Dedifferentiated amniotic fluid mesenchymal stem cell (primary cell): ENCODE data around the gene PDE1C.

Source experiments
- DNase-seq: peaks from one replicate; pipeline ENCODE4 v3.0.0-alpha.2; 2016; ENCODE audit errors: extremely low spot score

Gene PDE1C

GRCh38 chr7:31991846-31992245, 78.4 kb downstream of the PDE1C start:
- DNase-seq, result no peak

- DNase-seq, result no peak
Measured at GRCh38 chr7:31991406-31991805, 78.8 kb downstream of the PDE1C start.

GRCh38 chr7:31986878-31987518, 83.2 kb downstream of the PDE1C start:
- DNase-seq, result peak; percentile 54

- no peak for DNase-seq
Measured at GRCh38 chr7:31982962-31983361, 87.2 kb downstream of the PDE1C start.

DNA sequence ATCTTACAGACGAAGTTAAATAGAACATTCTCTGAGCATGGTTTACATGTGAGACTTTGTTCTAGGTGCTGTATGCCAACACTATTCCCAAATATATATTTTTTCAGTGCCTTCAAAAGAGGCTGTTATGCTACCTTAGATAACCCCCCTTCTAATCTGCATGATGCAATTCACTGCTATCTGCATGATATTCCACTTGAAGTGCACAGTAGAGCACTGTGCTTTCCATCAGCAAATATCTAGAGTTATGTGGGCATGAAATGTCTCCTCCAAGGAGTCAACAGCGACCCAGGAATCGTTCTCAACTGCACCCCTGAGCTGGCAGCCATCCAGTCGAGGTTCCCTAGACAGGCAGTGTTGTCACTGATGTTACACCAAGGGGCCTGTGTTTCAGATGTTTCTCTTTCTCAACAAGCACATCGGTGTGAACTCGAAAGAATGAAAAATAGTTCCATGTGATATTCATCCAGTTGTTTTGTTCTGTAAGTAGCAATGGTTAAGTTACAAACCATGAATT, 88.3 kb downstream of the PDE1C start:
- no peak for DNase-seq

DNA sequence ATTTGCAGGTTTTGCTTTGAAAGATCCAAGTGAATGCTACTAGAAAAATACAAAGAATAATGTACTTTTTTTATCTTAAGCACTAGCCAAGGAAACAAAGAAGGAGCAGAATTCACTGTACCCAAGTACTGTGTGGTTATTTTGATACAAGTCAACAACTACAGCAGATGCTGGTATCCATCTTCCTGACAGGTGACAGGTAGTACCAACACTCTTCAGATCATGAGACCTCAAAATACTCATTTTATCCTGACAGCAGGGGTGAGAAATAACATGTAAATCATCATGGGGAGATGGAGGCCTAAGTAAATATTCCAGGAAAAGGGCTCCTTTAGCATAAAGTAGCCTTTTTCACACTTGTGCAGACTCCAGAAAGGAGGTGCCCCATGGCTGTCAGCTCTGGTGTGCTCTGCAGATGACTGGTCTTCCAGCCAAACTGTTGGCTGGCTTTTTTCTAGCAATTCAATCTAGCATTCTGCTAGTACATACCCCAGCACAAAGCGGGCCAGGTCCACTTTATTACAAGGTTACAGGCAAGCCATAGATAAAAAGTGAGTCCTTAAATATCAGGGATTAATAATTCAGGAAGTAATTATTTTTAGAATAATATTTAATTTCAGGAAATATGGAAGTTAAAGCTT, 90.4 kb downstream of the PDE1C start:
- DNase-seq, result no peak

- no peak for DNase-seq
Measured at GRCh38 chr7:31975546-31975945, 94.7 kb downstream of the PDE1C start.

- no peak for DNase-seq
Measured at GRCh38 chr7:31974351-31974750, 95.9 kb downstream of the PDE1C start.

DNA sequence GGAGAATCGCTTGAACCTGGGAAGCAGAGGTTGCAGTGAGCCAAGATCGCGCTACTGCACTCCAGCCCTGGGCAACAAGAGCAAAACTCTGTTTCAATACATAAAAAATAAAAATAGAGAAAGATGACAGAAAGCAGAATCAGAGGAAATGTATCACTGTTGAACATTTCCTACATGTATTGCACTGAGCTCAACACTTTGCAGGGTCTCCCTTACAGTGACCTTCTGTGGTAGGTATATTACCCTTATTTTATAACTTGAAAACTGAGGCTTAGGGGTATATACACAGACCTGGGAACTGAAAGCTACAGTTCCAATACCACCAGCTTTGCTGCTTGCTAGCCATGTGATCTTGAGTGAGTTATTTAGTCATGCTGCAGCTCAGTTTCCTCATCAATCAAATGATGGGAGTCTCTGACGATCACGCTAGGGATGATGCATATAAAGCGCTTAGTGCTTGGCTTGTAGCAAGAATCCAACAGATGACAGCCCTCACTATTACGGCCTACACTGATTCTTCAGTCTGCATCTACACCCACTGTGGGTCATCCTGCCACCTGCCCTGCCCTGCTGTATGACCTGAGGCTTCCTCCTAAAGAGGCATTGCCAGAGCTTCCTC, 99.0 kb downstream of the PDE1C start:
- DNase-seq, result no peak

DNA sequence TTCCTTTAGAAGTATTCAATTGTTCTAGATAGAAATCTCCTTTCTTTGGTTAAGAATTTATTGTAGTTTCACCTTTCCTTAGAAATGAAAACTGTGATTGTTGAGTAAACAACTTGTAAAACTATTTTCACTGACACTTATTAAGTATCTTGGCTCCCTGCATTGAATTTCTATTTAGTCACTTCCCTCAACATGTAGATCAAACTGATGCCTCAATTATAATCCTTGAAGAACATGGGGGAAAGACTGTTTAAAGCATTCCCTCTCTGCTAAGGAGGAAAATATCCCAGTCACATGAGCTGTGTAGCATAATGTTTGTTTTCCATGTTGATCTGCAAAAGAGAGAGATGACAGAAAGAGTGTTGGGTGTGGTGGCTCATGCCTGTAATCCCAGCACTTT, 99.7 kb downstream of the PDE1C start:
- DNase-seq, result no peak

- DNase-seq, result no peak
Measured at GRCh38 chr7:31963569-31964175, 106.5 kb downstream of the PDE1C start.

- DNase-seq, result no peak
Measured at GRCh38 chr7:31962246-31962645, 108.0 kb downstream of the PDE1C start.

DNA sequence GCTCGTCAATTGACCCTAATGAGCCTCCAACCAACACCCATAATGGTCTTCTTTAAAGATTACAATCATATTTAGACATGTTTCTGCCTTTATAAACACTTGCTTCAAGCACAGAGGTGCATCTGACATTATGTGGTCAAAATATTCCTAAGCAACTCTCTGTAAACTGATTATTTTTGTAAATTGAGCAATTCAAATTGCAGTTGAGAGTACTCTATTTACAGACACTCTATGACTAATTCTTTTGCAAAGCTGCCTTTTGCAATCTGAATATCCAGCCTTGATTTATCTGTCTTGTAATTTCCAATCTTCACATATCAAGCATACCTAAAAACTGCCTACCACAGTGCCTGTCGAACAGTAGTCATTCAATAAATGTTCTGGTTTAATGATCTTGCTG, 112.0 kb downstream of the PDE1C start:
- peak; percentile 25 for DNase-seq

DNA sequence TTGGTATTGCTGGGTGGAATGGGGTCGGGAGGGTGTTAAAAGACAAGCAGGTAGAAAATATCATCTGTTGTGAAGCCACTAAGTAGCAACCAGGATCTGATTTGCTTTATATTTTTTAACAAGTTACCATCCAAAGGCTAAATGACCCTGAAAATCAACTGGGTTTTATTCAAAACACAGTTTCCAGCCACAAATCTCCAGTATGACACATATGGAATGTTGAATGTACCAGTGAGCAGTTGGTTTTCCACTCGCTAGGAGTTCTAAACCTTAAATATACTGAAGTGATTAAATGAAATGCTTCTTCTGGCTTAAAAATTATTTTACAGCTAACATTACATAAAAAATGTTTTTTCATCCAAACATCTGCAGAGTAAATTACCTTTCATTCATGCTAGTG, 112.5 kb downstream of the PDE1C start:
- no peak for DNase-seq

GRCh38 chr7:31957090-31957720, 113.0 kb downstream of the PDE1C start:
- DNase-seq, result no peak

- DNase-seq, result no peak
Measured at GRCh38 chr7:31955641-31956040, 114.6 kb downstream of the PDE1C start.

DNA sequence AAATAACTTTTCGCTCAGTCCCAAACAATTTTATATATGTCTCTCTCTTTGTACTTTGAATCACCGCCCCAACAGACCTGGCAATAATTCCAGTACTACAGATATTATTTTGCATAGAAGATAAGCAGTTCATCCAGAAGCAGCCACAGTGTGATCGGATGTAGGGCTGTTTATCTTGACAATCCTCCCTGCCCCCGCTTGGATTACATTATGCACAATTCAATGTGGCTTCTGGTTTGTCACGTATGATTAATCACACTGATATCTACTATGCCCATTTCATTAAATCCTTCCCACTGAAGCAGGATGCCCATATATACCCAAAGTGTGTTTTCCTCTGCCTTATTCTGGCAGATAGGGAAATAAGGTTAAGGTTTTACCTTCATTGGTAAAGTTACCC, 115.2 kb downstream of the PDE1C start:
- DNase-seq, result no peak

DNA sequence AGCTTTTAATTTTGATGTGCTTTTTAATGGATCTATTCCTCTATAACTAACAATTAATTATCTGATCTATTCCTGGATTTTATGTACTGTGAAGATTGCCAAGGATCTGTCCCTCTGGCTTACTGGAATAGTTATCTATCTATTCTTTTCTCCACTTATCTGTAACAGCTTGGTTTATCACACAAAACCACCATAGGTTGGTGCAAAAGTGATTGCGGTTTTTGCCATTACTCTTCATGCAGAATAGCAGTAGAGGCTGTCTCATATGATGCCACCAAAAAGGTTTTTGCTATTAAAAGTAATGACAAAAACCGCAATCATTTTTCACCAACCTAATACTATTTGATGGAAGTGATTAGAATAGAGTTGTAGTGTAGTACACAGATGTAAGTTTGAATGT, 115.7 kb downstream of the PDE1C start:
- DNase-seq, result no peak

- DNase-seq, result no peak
Measured at GRCh38 chr7:31953432-31953831, 116.8 kb downstream of the PDE1C start.

DNA sequence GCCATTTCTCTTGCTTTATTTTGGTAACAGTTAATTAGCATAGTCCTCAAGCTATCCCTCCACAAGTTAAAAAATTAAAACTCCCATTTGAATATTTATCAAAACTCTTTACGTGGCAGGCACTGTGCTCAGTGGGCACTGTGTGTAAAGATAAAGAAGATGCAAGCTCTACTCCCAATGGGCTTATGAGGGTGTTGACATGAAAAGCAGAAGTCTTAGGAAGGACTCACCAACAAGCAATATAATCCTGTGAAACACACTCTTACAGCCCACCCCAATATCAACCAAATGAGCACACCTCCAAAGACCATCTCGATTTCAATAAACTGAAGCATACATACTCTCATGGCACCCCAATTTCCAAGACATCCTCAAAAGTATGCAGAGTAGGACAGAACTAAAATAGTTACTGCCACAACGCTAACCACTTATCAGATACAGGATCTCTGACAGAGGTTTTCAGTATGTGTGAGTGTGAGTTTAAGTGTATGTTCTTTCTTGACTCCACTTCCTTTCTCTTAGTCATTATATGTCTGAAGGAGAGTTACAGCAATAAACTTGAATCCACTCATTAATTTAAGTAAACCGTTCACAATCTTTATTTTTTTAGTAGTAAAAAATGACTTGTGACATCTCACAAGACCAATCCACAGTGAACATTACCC, 120.0 kb downstream of the PDE1C start:
- DNase-seq, result no peak

DNA sequence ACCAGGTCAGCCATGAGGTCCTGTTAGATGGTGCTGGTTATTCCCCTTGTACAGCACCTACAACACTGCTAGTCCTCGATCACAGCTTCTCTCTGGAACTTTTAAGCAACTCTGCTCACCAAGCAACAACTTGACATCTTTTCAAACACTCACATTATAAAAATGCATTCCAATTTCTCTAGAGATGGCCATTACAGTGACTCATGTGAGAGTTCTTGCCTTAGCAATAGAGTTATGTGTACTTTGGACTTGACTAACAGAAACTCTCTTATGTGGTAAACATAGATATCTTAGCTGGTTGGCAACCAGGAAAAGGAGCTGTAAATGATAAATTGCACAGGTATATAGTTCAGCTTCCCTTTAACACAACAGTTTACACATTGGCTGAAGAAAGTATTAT, 122.2 kb downstream of the PDE1C start:
- peak; percentile 84 for DNase-seq

- no peak for DNase-seq
Measured at GRCh38 chr7:31940167-31940566, 130.0 kb downstream of the PDE1C start.
